HepG2 (cell line): ENCODE data around the gene IQGAP3. TPM values are rescaled to one million over a fixed set of nuclear protein-coding genes. Genes with fewer than 3 reads are reported as not detected.

ENCODE experiments used
- ATF7-NPFF ChIP-seq: sonication (generic); formaldehyde crosslinking; IDR thresholded peaks from 2 replicates; pipeline ENCODE4 v1.8.1; 2023; ENCODE audit warnings: mild to moderate bottlenecking, low read depth, missing genetic modification reagents, moderate library complexity
- DMAP1 ChIP-seq: IDR thresholded peaks from 2 replicates; pipeline ENCODE4 v1.6.1; 2016
- ELF1 ChIP-seq: sonication (generic); formaldehyde crosslinking; IDR thresholded peaks from 2 replicates; pipeline ENCODE4 v1.4.0; 2020; ENCODE audit warnings: missing genetic modification reagents
- HNF1A ChIP-seq, 2 experiments: sonication (generic) in 1 of 2; formaldehyde crosslinking in 1 of 2; IDR thresholded peaks; 2 replicates each; pipeline versions ENCODE4 v1.4.0 to v1.6.1; 2016 to 2020; ENCODE audit warnings: borderline replicate concordance in 1 of 2, low read depth in 1 of 2, mild to moderate bottlenecking in 1 of 2, missing genetic modification reagents in 1 of 2
- RXRB ChIP-seq: IDR thresholded peaks from 2 replicates; pipeline ENCODE4 v1.6.1; 2016; ENCODE audit warnings: borderline replicate concordance, missing genetic modification reagents, missing compliant biosample characterization
- SOX6 ChIP-seq, 2 experiments: fragments of 450-650 bp in 1 of 2; sonication (generic) in 1 of 2; formaldehyde crosslinking in 1 of 2; IDR thresholded peaks; 2 replicates each; pipeline versions ENCODE4 v1.4.0 to v1.6.1; 2017 to 2020; ENCODE audit warnings: antibody characterized with exemption in 1 of 2, mild to moderate bottlenecking in 1 of 2, missing genetic modification reagents in 1 of 2
- UBTF ChIP-seq: sonication (generic); formaldehyde crosslinking; IDR thresholded peaks from 2 replicates; pipeline ENCODE4 v1.4.0; 2020; ENCODE audit warnings: mild to moderate bottlenecking, missing genetic modification reagents
- ZGPAT ChIP-seq: IDR thresholded peaks from 2 replicates; pipeline ENCODE4 v1.6.1; 2016; ENCODE audit warnings: mild to moderate bottlenecking
- ZNF121 ChIP-seq: sonication (generic); formaldehyde crosslinking; IDR thresholded peaks from 2 replicates; pipeline ENCODE4 v1.5.0; 2020; ENCODE audit warnings: mild to moderate bottlenecking, missing genetic modification reagents
- ZNF160 ChIP-seq: sonication (generic); formaldehyde crosslinking; IDR thresholded peaks from 2 replicates; pipeline ENCODE4 v1.8.0; 2022; ENCODE audit warnings: mild to moderate bottlenecking, inconsistent platforms, missing genetic modification reagents
- ZNF232 ChIP-seq: sonication (generic); formaldehyde crosslinking; IDR thresholded peaks from 2 replicates; pipeline ENCODE4 v1.4.0; 2020; ENCODE audit warnings: missing genetic modification reagents, borderline replicate concordance
- ZNF253 ChIP-seq: sonication (generic); formaldehyde crosslinking; IDR thresholded peaks from 2 replicates; pipeline ENCODE4 v1.8.0; 2022; ENCODE audit warnings: mild to moderate bottlenecking, missing genetic modification reagents, borderline replicate concordance
- ZNF350 ChIP-seq: sonication (generic); formaldehyde crosslinking; IDR thresholded peaks from 2 replicates; pipeline ENCODE4 v1.4.0; 2020; ENCODE audit warnings: mild to moderate bottlenecking, low read depth, missing genetic modification reagents, borderline replicate concordance
- ZNF570 ChIP-seq: sonication (generic); formaldehyde crosslinking; IDR thresholded peaks from 2 replicates; pipeline ENCODE4 v1.4.0; 2020; ENCODE audit warnings: mild to moderate bottlenecking, missing genetic modification reagents, borderline replicate concordance
- polyA plus RNA-seq, 8 experiments: library from polyadenylated mRNA; depleted of rRNA in 3 of 8; stranded (reverse) in 7 of 8; unstranded in 1 of 8; fragments of >200 nt; fragmentation: Illumina TruSeq in 4 of 8; extraction: Trizol in 4 of 8; gene quantifications; 2 replicates each; pipeline versions ENCODE4 v1.2.1 to v1.2.3, GENCODE V29; 2011 to 2016; ENCODE audit warnings: low read depth in 4 of 8, missing spikeins in 1 of 8, mixed read lengths in 1 of 8; ENCODE audit not compliant: insufficient read depth in 1 of 8
- total RNA-seq, 5 experiments: library from RNA; depleted of rRNA; stranded (reverse); fragments of >200 nt; fragmentation: Illumina TruSeq; extraction: Trizol; gene quantifications; 2 replicates each; pipeline ENCODE4 v1.2.3, GENCODE V29; 2016; ENCODE audit warnings: low read depth in 1 of 5
- TF ChIP-seq, protein P1 (sequence below): fragments of 450-650 bp; IDR thresholded peaks from 2 replicates; pipeline ENCODE4 v1.6.1; 2017
- TF ChIP-seq, protein P2 (sequence below): sonication (generic); formaldehyde crosslinking; IDR thresholded peaks from 2 replicates; pipeline ENCODE4 v1.9.0; 2022; ENCODE audit warnings: missing genetic modification reagents, mild to moderate bottlenecking, borderline replicate concordance

The IQGAP3 gene
- total and polyA plus RNA-seq, 2 of the 13 experiments (the other 11 are each of a cell fraction or from before 2014, with no cell fraction given) = 13.5 to 14.1 TPM

- TF ChIP-seq HNF1A (IDR thresholded peaks at IDR 0.05; ENCODE audit: low read depth) (no peak), HNF1A (CRISPR knock-in tag; IDR thresholded peaks at IDR 0.05; ENCODE audit: borderline replicate concordance) (peak; percentile 52; the same call in 1 of the 2 replicates), ZGPAT (peak; percentile 70), ATF7-NPFF (CRISPR knock-in tag) (peak; percentile 84; the same call in 1 of the 2 replicates), DMAP1 (peak; percentile 56; the same call in 1 of the 2 replicates), ZNF350 (CRISPR knock-in tag) (0 out of 2 replicates have a peak, but pooled peaks have one; percentile 16), SOX6 (IDR thresholded peaks at IDR 0.05) (no peak), SOX6 (CRISPR knock-in tag; IDR thresholded peaks at IDR 0.05) (0 out of 2 replicates have a peak, but pooled peaks have one; percentile 31), ZNF232 (CRISPR knock-in tag) (no peak; the same call in 1 of the 2 replicates), RXRB (peak; percentile 10; the same call in 1 of the 2 replicates), ZNF121 (CRISPR knock-in tag) (0 out of 2 replicates have a peak, but pooled peaks have one; percentile 42), ZNF253 (CRISPR knock-in tag) (peak; percentile 66; the same call in 1 of the 2 replicates), ZNF570 (no peak), ELF1 (CRISPR knock-in tag) (peak; percentile 83), UBTF (CRISPR knock-in tag) (peak; percentile 55; the same call in 1 of the 2 replicates), ZNF160 (CRISPR knock-in tag) (no peak)
- TF ChIP-seq, protein P1, sequence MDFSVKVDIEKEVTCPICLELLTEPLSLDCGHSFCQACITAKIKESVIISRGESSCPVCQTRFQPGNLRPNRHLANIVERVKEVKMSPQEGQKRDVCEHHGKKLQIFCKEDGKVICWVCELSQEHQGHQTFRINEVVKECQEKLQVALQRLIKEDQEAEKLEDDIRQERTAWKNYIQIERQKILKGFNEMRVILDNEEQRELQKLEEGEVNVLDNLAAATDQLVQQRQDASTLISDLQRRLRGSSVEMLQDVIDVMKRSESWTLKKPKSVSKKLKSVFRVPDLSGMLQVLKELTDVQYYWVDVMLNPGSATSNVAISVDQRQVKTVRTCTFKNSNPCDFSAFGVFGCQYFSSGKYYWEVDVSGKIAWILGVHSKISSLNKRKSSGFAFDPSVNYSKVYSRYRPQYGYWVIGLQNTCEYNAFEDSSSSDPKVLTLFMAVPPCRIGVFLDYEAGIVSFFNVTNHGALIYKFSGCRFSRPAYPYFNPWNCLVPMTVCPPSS = no peak
- TF ChIP-seq, protein P2, sequence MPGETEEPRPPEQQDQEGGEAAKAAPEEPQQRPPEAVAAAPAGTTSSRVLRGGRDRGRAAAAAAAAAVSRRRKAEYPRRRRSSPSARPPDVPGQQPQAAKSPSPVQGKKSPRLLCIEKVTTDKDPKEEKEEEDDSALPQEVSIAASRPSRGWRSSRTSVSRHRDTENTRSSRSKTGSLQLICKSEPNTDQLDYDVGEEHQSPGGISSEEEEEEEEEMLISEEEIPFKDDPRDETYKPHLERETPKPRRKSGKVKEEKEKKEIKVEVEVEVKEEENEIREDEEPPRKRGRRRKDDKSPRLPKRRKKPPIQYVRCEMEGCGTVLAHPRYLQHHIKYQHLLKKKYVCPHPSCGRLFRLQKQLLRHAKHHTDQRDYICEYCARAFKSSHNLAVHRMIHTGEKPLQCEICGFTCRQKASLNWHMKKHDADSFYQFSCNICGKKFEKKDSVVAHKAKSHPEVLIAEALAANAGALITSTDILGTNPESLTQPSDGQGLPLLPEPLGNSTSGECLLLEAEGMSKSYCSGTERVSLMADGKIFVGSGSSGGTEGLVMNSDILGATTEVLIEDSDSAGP = peak; percentile 58; the same call in 1 of the 2 replicates
Observed at GRCh38 chr1:156591432-156592157, 19.2 kb upstream of the IQGAP3 start, which contains the start of gene NAXE (continued).
